GM12878 (cell line): ENCODE results near the gene AGAP2. TPM values are rescaled to one million over a fixed set of nuclear protein-coding genes. Genes with fewer than 3 reads are reported as not detected.

Experiments used
- ATAC-seq: fragments of 200-7000 bp; cut with Tn5 transposase; 3 replicates; pipeline ENCODE4 v1.9.1; 2020; ENCODE audit warnings: mild to moderate bottlenecking, moderate library complexity
- BruUV-seq: library from RNA; stranded (reverse); fragments of 400-500 nt; replicated peaks from 2 replicates; lab custom pipeline; 2021; lab: Mats Ljungman, UMichigan
- CTCF ChIA-PET: fragments of 300-600 bp; sonication (Branson Sonifier 250); formaldehyde crosslinking; extraction: SDS; loops from one replicate; lab custom pipeline; 2021; ENCODE audit warnings: inconsistent platforms; lab: Yijun Ruan, JAX
- POLR2A ChIA-PET: fragments of 350-600 bp; formaldehyde crosslinking; extraction: SDS; loops from one replicate; lab custom pipeline; 2021; ENCODE audit warnings: inconsistent platforms; lab: Charles Lee
- RAD21 ChIA-PET: fragments of 300-600 bp; sonication (Branson Sonifier 250); formaldehyde crosslinking; loops from one replicate; lab custom pipeline; 2023; ENCODE audit warnings: antibody characterized with exemption; ENCODE audit not compliant: unreplicated experiment; lab: Charles Lee
- SMC1A ChIA-PET: fragments of 300-600 bp; sonication (Branson Sonifier 250); formaldehyde crosslinking; loops from one replicate; lab custom pipeline; 2023; ENCODE audit not compliant: unreplicated experiment, uncharacterized antibody; lab: Charles Lee
- DNase-seq: peaks from one replicate; pipeline ENCODE4 v3.0.0-alpha.2; 2011; ENCODE audit warnings: low read depth, low spot score
- FAIRE-seq: peaks from 3 replicates; lab custom pipeline; 2011; peaks lifted over from hg19 to GRCh38; lab: Jason Lieb, UNC
- H2AFZ ChIP-seq: 2 replicates; pipeline ENCODE4 v1.6.0; 2011; ENCODE audit warnings: low read depth, low read length, control low read depth; ENCODE audit not compliant: control insufficient read depth
- H3K27ac ChIP-seq: 2 replicates; pipeline ENCODE4 v1.5.1; 2011; ENCODE audit warnings: control low read depth; ENCODE audit not compliant: control insufficient read depth, insufficient read depth
- H3K27me3 ChIP-seq, 2 experiments: replicated peaks in 1 of 2; 2 replicates each; pipeline versions ENCODE4 v1.6.0 to v1.6.1; 2011; ENCODE audit warnings: low read length in 1 of 2; ENCODE audit not compliant: control insufficient read depth in 2 of 2, insufficient read depth in 2 of 2
- H3K36me3 ChIP-seq, 2 experiments: 2 replicates each; pipeline ENCODE4 v1.5.1; 2011; ENCODE audit warnings: low read length in 1 of 2; ENCODE audit not compliant: control insufficient read depth in 2 of 2, insufficient read depth in 2 of 2
- H3K4me1 ChIP-seq: 2 replicates; pipeline ENCODE4 v1.6.1; 2011; ENCODE audit warnings: mild to moderate bottlenecking, low read length, moderate library complexity, mixed read lengths; ENCODE audit not compliant: control insufficient read depth, insufficient read depth
- H3K4me2 ChIP-seq: 2 replicates; pipeline ENCODE4 v1.6.0; 2011; ENCODE audit warnings: control low read depth; ENCODE audit not compliant: control insufficient read depth, insufficient read depth
- H3K4me3 ChIP-seq: fragments of 200-600 bp; sonication (generic); 2 replicates; pipeline ENCODE4 v1.5.1; 2016
- H3K79me2 ChIP-seq: 2 replicates; pipeline ENCODE4 v1.6.0; 2011; ENCODE audit warnings: low read length; ENCODE audit not compliant: control insufficient read depth, insufficient read depth
- H3K9ac ChIP-seq: 2 replicates; pipeline ENCODE4 v1.8.0; 2011; ENCODE audit warnings: low read length, control low read depth, mixed read lengths; ENCODE audit not compliant: control insufficient read depth, insufficient read depth
- H3K9me3 ChIP-seq: replicated peaks from 3 replicates; pipeline ENCODE4 v1.5.1; 2011; ENCODE audit warnings: mild to moderate bottlenecking, low read length; ENCODE audit not compliant: control insufficient read depth, insufficient read depth
- H4K20me1 ChIP-seq: 2 replicates; pipeline ENCODE4 v1.6.0; 2011; ENCODE audit not compliant: control insufficient read depth, insufficient read depth
- CREM ChIP-seq: IDR thresholded peaks from 2 replicates; pipeline ENCODE4 v1.6.1; 2014; ENCODE audit warnings: antibody characterized with exemption, low read depth
- KLF5 ChIP-seq: fragments of 450-650 bp; IDR thresholded peaks from 2 replicates; pipeline ENCODE4 v1.6.1; 2014; ENCODE audit warnings: mild to moderate bottlenecking; ENCODE audit not compliant: partially characterized antibody
- POLR2A ChIP-seq: IDR thresholded peaks from 2 replicates; pipeline ENCODE4 v1.6.1; 2011; ENCODE audit warnings: low read depth, mild to moderate bottlenecking, low read length
- SPI1 ChIP-seq: IDR thresholded peaks from 2 replicates; pipeline ENCODE4 v1.6.1; 2011; ENCODE audit warnings: low read depth, mild to moderate bottlenecking, low read length, moderate library complexity, borderline replicate concordance; ENCODE audit not compliant: insufficient read depth
- WGBS: methylation state at CpG from one replicate; pipeline ENCODE4 v1.1.6; 2016; ENCODE audit warnings: low lambda C conversion rate; ENCODE audit not compliant: insufficient replicate concordance, insufficient coverage; ENCODE audit errors: missing lambda C conversion rate; 5-methylcytosine and 5-hydroxymethylcytosine counted together
- in situ Hi-C: fragments of 300-500 bp; cut with MboI; formaldehyde crosslinking; loops from 9 replicates; pipeline ENCODE4 v1.14.3; 2018; ENCODE audit warnings: mixed read lengths
- intact Hi-C: fragments of 100-400 bp; cut with micrococcal nuclease; formaldehyde crosslinking; loops from one replicate; pipeline ENCODE4 v1.14.2; 2022; ENCODE audit not compliant: unreplicated experiment
- polyA plus RNA-seq, 11 experiments: library from polyadenylated mRNA; depleted of rRNA in 4 of 11; unstranded in 6 of 11; stranded (reverse) in 5 of 11; fragments of >200 nt; fragmentation: Nextera tagmentation in 4 of 11; fragmentation: Illumina TruSeq in 1 of 11; extraction: Ambion mirVana in 4 of 11; extraction: Trizol in 1 of 11; gene quantifications; 1 replicate in 1 of 11; 2 replicates in 10 of 11; pipeline versions ENCODE4 v1.2.1 to v1.2.3, GENCODE V29; 2011 to 2016; ENCODE audit warnings: inconsistent platforms in 2 of 11, missing spikeins in 2 of 11, low read depth in 1 of 11
- total RNA-seq, 4 experiments: library from RNA; depleted of rRNA in 3 of 4; stranded (reverse); fragments of >200 nt in 3 of 4; fragmentation: Illumina TruSeq in 1 of 4; extraction: Trizol in 1 of 4; gene quantifications; 2 replicates each; pipeline versions ENCODE4 v1.2.1 to v1.2.3, GENCODE V29; 2013 to 2021
- TF ChIP-seq, protein P1 (sequence below): IDR thresholded peaks from 2 replicates; pipeline ENCODE4 v1.6.1; 2012; ENCODE audit warnings: improper control_type of control experiment, low read depth, low read length; ENCODE audit not compliant: insufficient replicate concordance

Gene AGAP2
- total and polyA plus RNA-seq, 10 of the 15 experiments (the other 5 are each of a cell fraction or from before 2014, with no cell fraction given), result 0.29 to 19.8 (median 11.0) TPM

GRCh38 chr12:57687862-57688261, 50.7 kb downstream of the AGAP2 start:
- POLR2A ChIA-PET, result no interaction called here
- in situ Hi-C loops, result no loop called here
- no peak for FAIRE-seq

More at GRCh38 chr12:57687862-57688261, 50.7 kb downstream of the AGAP2 start:
- Histone ChIP-seq H3K36me3 (no peaks in the 10 kb centered on the region), H3K4me3 (no peak overlapping the region), H3K4me2 (no peak overlapping the region), H3K4me1 (no peaks in the 10 kb centered on the region), H3K9ac (no peak overlapping the region), H4K20me1 (no peaks in the 10 kb centered on the region), H3K79me2 (no peaks in the 10 kb centered on the region), H2AFZ (no peak overlapping the region), H3K27me3 (no peaks in the 10 kb centered on the region; a peak in 1 of 4 replicates), H3K9me3 (no peaks in the 10 kb centered on the region), H3K27ac (no peak overlapping the region)
- 51% methylated on average over 4 of the region's 4 CpGs for WGBS
- no peak for ATAC-seq
- ChIA-PET CTCF (no interaction called here), SMC1A (no interaction called here), RAD21 (no interaction called here)
- no peak for DNase-seq
- intact Hi-C loops, result no loop called here
- BruUV-seq, result no TSS peak
- TF ChIP-seq SPI1 (no peak), KLF5 (no peak), CREM (no peak), POLR2A (no peak)
- TF ChIP-seq, protein P1, sequence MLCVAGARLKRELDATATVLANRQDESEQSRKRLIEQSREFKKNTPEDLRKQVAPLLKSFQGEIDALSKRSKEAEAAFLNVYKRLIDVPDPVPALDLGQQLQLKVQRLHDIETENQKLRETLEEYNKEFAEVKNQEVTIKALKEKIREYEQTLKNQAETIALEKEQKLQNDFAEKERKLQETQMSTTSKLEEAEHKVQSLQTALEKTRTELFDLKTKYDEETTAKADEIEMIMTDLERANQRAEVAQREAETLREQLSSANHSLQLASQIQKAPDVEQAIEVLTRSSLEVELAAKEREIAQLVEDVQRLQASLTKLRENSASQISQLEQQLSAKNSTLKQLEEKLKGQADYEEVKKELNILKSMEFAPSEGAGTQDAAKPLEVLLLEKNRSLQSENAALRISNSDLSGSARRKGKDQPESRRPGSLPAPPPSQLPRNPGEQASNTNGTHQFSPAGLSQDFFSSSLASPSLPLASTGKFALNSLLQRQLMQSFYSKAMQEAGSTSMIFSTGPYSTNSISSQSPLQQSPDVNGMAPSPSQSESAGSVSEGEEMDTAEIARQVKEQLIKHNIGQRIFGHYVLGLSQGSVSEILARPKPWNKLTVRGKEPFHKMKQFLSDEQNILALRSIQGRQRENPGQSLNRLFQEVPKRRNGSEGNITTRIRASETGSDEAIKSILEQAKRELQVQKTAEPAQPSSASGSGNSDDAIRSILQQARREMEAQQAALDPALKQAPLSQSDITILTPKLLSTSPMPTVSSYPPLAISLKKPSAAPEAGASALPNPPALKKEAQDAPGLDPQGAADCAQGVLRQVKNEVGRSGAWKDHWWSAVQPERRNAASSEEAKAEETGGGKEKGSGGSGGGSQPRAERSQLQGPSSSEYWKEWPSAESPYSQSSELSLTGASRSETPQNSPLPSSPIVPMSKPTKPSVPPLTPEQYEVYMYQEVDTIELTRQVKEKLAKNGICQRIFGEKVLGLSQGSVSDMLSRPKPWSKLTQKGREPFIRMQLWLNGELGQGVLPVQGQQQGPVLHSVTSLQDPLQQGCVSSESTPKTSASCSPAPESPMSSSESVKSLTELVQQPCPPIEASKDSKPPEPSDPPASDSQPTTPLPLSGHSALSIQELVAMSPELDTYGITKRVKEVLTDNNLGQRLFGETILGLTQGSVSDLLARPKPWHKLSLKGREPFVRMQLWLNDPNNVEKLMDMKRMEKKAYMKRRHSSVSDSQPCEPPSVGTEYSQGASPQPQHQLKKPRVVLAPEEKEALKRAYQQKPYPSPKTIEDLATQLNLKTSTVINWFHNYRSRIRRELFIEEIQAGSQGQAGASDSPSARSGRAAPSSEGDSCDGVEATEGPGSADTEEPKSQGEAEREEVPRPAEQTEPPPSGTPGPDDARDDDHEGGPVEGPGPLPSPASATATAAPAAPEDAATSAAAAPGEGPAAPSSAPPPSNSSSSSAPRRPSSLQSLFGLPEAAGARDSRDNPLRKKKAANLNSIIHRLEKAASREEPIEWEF, result no peak
